Erythroblast (primary cell): ENCODE results near the gene LDLRAD4.

Experiments used
- GATA1 ChIP-seq: IDR thresholded peaks from 2 replicates; pipeline ENCODE4 v1.6.1; 2011; ENCODE audit warnings: low read depth, mild to moderate bottlenecking, control low read depth, low read length, moderate library complexity
- POLR2A ChIP-seq: IDR thresholded peaks from 2 replicates; pipeline ENCODE4 v1.6.1; 2011; ENCODE audit warnings: mild to moderate bottlenecking, low read length

- TF ChIP-seq POLR2A (no peak), GATA1 (no peak)
Measured at GRCh38 chr18:13319629-13320028, 101.1 kb downstream of the LDLRAD4 start.
